Osteoblast (primary cell): ENCODE measurements around the gene RBKS. TPM values are rescaled to one million over a fixed set of nuclear protein-coding genes. Genes with fewer than 3 reads are reported as not detected.
A peak's percentile ranks its signal among the peaks of the same experiment; 100 is the strongest.
"Not testable (repeated sequence)": the region's sequence is repeated elsewhere in the genome, so short reads cannot be mapped to it uniquely, and the experiment has no call there.

Experiments used
- DNase-seq: peaks from one replicate; pipeline ENCODE4 v3.0.0; 2011; ENCODE audit warnings: low spot score, mixed read lengths; ENCODE audit not compliant: insufficient read length; ENCODE audit errors: missing footprints
- H2AFZ ChIP-seq: 2 replicates; pipeline ENCODE4 v1.6.0; 2011; ENCODE audit warnings: mild to moderate bottlenecking, low read length
- H3K27ac ChIP-seq: 2 replicates; pipeline ENCODE4 v1.5.1; 2011; ENCODE audit warnings: mild to moderate bottlenecking, low read depth, low read length, moderate library complexity
- H3K27me3 ChIP-seq: 2 replicates; pipeline ENCODE4 v1.6.0; 2012; ENCODE audit warnings: mild to moderate bottlenecking, control low read depth, inconsistent platforms, low read length, moderate library complexity; ENCODE audit not compliant: insufficient read depth
- H3K36me3 ChIP-seq: 2 replicates; pipeline ENCODE4 v1.5.1; 2011; ENCODE audit warnings: mild to moderate bottlenecking, low read length, control low read depth, moderate library complexity; ENCODE audit not compliant: insufficient read depth
- H3K4me1 ChIP-seq: 2 replicates; pipeline ENCODE4 v1.5.1; 2011; ENCODE audit warnings: mild to moderate bottlenecking, low read length, control low read depth, moderate library complexity; ENCODE audit not compliant: insufficient read depth
- H3K4me2 ChIP-seq: 2 replicates; pipeline ENCODE4 v1.6.0; 2011; ENCODE audit warnings: mild to moderate bottlenecking, low read length; ENCODE audit not compliant: insufficient read depth
- H3K4me3 ChIP-seq: fragments of 200-600 bp; sonication (generic); 3 replicates; pipeline ENCODE4 v1.5.1; 2012; ENCODE audit warnings: mild to moderate bottlenecking, low read length, inconsistent platforms; ENCODE audit not compliant: insufficient read depth
- H3K79me2 ChIP-seq: 2 replicates; pipeline ENCODE4 v1.6.0; 2012; ENCODE audit warnings: mild to moderate bottlenecking, low read length, control low read depth, inconsistent platforms; ENCODE audit not compliant: insufficient read depth
- H3K9me3 ChIP-seq: 2 replicates; pipeline ENCODE4 v1.5.1; 2011; ENCODE audit warnings: low read depth, low read length, control low read depth
- H4K20me1 ChIP-seq: 2 replicates; pipeline ENCODE4 v1.6.0; 2012; ENCODE audit warnings: mild to moderate bottlenecking, low read length, control low read depth; ENCODE audit not compliant: insufficient read depth
- total RNA-seq: library from RNA; depleted of rRNA; stranded (reverse); fragments of >200 nt; gene quantifications from 2 replicates; pipeline ENCODE4 v1.2.3, GENCODE V29; 2012
- TF ChIP-seq, protein P1 (sequence below): IDR thresholded peaks from 2 replicates; pipeline ENCODE4 v1.5.1; 2011; ENCODE audit warnings: mild to moderate bottlenecking, low read depth, low read length, moderate library complexity; ENCODE audit errors: extremely low read depth

RBKS gene
- total RNA-seq, 1 donor = 1.1 TPM

DNA sequence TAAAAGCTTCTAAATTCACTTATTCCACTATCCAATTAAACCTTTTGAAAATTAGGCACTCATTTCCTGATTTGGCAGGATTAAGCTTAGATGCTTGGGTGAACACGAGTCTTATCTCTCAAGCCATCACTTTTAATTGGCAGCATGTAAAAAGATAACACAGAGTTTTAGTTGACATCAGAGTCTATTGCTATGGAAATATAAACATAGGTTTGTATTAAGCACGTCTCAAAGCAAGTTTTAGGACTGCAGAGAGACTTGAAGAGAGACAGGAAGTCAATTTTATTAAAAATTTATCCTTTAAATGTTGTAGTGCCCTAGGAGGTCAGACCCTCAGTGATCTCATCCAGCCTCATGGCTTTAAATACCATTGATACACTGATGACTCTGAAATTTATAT is 5.6 kb downstream of the RBKS start:
- Histone ChIP-seq H3K9me3 (no peaks in the 10 kb centered on the region), H3K4me3 (no peak overlapping the region), H3K4me2 (no peak overlapping the region), H4K20me1 (no peaks in the 10 kb centered on the region), H2AFZ (no peak overlapping the region), H3K27me3 (no peaks in the 10 kb centered on the region), H3K79me2 (peaks cover 2% of the 10 kb centered on the region), H3K27ac (peak overlapping the region; percentile 70), H3K4me1 (peaks cover 28% of the 10 kb centered on the region), H3K36me3 (no peaks in the 10 kb centered on the region)
- DNase-seq = no peak
- TF ChIP-seq, protein P1, sequence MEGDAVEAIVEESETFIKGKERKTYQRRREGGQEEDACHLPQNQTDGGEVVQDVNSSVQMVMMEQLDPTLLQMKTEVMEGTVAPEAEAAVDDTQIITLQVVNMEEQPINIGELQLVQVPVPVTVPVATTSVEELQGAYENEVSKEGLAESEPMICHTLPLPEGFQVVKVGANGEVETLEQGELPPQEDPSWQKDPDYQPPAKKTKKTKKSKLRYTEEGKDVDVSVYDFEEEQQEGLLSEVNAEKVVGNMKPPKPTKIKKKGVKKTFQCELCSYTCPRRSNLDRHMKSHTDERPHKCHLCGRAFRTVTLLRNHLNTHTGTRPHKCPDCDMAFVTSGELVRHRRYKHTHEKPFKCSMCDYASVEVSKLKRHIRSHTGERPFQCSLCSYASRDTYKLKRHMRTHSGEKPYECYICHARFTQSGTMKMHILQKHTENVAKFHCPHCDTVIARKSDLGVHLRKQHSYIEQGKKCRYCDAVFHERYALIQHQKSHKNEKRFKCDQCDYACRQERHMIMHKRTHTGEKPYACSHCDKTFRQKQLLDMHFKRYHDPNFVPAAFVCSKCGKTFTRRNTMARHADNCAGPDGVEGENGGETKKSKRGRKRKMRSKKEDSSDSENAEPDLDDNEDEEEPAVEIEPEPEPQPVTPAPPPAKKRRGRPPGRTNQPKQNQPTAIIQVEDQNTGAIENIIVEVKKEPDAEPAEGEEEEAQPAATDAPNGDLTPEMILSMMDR = no peak

- not testable (repeated sequence) for H3K27ac ChIP-seq, H3K27me3 ChIP-seq, H2AFZ ChIP-seq, H4K20me1 ChIP-seq, H3K9me3 ChIP-seq, H3K4me3 ChIP-seq, H3K4me2 ChIP-seq, H3K79me2 ChIP-seq, DNase-seq, H3K36me3 ChIP-seq
- peaks cover 14% of the 10 kb centered on the region for H3K4me1 ChIP-seq
These were observed 7.6 kb downstream of the RBKS start for GRCh38 chr2:27882584-27882922.

DNA sequence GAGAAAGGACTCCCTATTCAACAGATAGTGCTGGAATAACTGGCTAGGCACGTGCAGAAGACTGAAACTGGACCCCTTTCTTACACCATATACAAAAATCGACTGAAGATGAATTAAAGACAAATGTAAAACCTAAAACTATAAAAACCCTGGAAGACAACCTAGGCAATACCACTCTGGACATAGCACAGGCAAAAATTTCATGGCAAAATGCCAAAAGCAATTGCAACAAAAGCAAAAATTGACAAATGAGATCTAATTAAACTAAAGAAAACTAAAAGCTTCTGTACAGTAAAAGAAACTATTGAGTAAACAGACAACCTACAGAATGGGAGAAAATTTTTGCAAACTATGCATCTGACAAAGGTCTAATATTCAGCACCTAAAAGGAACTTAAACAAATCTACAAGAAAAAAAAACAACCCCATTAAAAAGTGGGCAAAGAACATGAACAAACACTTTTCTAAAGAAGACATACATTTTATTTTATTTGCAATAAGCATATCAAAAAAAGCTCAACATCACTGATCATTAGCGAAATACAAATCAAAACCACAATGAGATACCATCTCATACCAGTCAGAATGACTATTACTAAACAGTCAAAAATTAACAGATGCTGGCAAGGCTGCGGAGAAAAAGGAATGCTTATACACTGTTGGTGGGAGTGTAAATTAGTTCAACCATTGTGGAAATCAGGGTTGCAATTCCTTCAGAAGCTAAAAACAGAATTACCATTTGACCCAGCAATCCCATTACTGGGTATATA is 8.2 kb downstream of the RBKS start:
- not testable (repeated sequence) for H2AFZ ChIP-seq, H3K36me3 ChIP-seq, H3K4me3 ChIP-seq, H3K79me2 ChIP-seq, H3K9me3 ChIP-seq, H3K27me3 ChIP-seq, DNase-seq, H4K20me1 ChIP-seq, H3K27ac ChIP-seq, H3K4me2 ChIP-seq
- peaks cover 14% of the 10 kb centered on the region for H3K4me1 ChIP-seq

DNA sequence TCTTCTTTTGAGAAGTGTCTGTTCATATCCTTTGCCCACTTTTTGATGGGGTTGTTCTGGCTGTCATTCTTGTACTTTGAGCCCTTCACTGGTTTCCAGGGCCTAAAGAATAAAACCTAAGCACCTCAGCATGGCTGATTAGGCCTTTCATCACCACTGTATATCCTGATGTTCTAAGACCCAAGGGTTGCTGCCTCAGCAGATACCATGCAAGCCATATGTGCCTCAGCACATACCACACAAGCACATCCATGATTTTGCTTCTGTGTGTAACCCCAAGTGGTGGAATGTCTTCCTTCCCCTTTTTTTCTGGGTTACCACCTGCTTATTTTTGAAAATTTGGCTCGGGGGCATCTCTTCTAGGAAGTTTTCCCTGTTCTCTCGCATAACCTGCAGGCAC is 11.4 kb downstream of the RBKS start:
- H3K79me2 ChIP-seq = no peaks in the 10 kb centered on the region
- no peak overlapping the region for H3K4me2 ChIP-seq
- H2AFZ ChIP-seq = no peak overlapping the region
- H3K4me1 ChIP-seq = no peaks in the 10 kb centered on the region
- no peak overlapping the region for H3K27ac ChIP-seq
- no peaks in the 10 kb centered on the region for H4K20me1 ChIP-seq
- no peaks in the 10 kb centered on the region for H3K36me3 ChIP-seq
- DNase-seq = no peak
- no peaks in the 10 kb centered on the region for H3K9me3 ChIP-seq
- H3K27me3 ChIP-seq = no peaks in the 10 kb centered on the region
- TF ChIP-seq, protein P1 = no peak
- no peak overlapping the region for H3K4me3 ChIP-seq

DNA sequence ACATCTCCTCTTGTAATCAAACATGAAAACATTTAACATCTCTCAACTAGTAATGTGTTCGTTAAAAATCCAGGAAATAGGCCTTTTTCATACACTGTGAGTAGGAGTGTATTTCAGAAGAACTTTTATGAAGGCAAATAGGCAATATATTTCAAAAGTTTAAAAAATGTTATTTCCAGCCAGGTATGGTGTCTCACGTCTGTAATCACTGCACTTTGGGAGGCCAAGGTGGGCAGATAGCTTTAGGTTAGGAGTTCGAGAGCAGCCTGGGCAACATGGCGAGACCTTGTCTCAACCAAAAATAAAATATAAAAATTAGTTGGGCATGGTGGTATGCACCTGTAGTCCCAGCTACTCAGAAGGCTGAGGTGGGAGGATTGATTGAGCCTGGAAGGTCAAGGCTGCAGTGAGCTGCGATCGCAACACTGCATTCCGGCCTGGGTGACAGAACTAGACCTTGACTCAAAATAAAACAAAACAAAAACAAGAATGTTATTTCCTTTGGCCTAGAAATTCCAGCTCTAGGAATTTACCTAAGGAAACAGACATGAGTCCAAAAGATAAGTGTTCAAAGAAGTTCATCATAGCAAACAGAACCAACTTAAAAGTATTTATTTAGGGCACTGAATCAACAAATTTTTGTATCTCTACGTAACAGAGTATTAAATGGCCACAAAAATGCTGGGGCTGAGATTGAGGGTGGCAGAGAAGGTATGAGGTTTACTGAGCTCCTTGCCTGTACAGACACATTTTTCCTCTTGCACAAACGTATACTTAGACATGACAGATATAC is 14.9 kb downstream of the RBKS start:
- Histone ChIP-seq H3K4me3 (no peak overlapping the region), H3K27me3 (no peaks in the 10 kb centered on the region), H3K4me2 (no peak overlapping the region), H3K79me2 (no peaks in the 10 kb centered on the region), H2AFZ (no peak overlapping the region), H4K20me1 (no peaks in the 10 kb centered on the region), H3K4me1 (no peaks in the 10 kb centered on the region), H3K9me3 (no peaks in the 10 kb centered on the region), H3K27ac (no peak overlapping the region), H3K36me3 (no peaks in the 10 kb centered on the region)
- DNase-seq = no peak
- TF ChIP-seq, protein P1 = no peak
